Immature natural killer cell (primary cell): ENCODE data around the gene ITPR1. TPM values are rescaled to one million over a fixed set of nuclear protein-coding genes. Genes with fewer than 3 reads are reported as not detected.

Experiments used
- DNase-seq, 3 donors: peaks; one replicate each; pipeline ENCODE4 v3.0.0; 2022; ENCODE audit warnings: mixed read lengths in 1 of 3
- H3K27ac Mint-ChIP-seq, 6 donors: one replicate each; pipeline ENCODE4 v1.8.0; 2020; ENCODE audit warnings: mixed read lengths in 6 of 6, mild to moderate bottlenecking in 5 of 6, inconsistent platforms in 4 of 6, moderate library complexity in 3 of 6
- H3K27me3 Mint-ChIP-seq, 3 donors: one replicate each; pipeline ENCODE4 v1.8.0; 2020 to 2021; ENCODE audit warnings: low read depth in 3 of 3, mild to moderate bottlenecking in 3 of 3, mixed read lengths in 3 of 3, moderate library complexity in 3 of 3, inconsistent platforms in 1 of 3
- H3K36me3 Mint-ChIP-seq, 3 donors: one replicate each; pipeline ENCODE4 v1.8.0; 2020; ENCODE audit warnings: mixed read lengths in 3 of 3, inconsistent platforms in 2 of 3, mild to moderate bottlenecking in 2 of 3
- H3K4me1 Mint-ChIP-seq, 2 donors: one replicate each; pipeline ENCODE4 v1.8.0; 2020; ENCODE audit warnings: inconsistent platforms in 2 of 2, mild to moderate bottlenecking in 2 of 2, mixed read lengths in 2 of 2, moderate library complexity in 1 of 2
- H3K4me3 Mint-ChIP-seq, 5 donors: one replicate each; pipeline ENCODE4 v1.8.0; 2020; ENCODE audit warnings: mild to moderate bottlenecking in 5 of 5, mixed read lengths in 5 of 5, inconsistent platforms in 3 of 5, moderate library complexity in 3 of 5
- H3K9me3 Mint-ChIP-seq, 6 donors: one replicate each; pipeline ENCODE4 v1.8.0; 2020; ENCODE audit warnings: mild to moderate bottlenecking in 6 of 6, mixed read lengths in 6 of 6, inconsistent platforms in 4 of 6, moderate library complexity in 3 of 6
- polyA plus RNA-seq, 3 donors: library from polyadenylated mRNA; unstranded; fragments of 300-500 nt; fragmentation: Illumina TruSeq; gene quantifications; one replicate each; pipeline ENCODE4 v1.2.3, GENCODE V29; 2021

The ITPR1 gene
- polyA plus RNA-seq, 3 donors from 2014 or later: 3.0 to 14.7 (median 7.6) TPM

DNA sequence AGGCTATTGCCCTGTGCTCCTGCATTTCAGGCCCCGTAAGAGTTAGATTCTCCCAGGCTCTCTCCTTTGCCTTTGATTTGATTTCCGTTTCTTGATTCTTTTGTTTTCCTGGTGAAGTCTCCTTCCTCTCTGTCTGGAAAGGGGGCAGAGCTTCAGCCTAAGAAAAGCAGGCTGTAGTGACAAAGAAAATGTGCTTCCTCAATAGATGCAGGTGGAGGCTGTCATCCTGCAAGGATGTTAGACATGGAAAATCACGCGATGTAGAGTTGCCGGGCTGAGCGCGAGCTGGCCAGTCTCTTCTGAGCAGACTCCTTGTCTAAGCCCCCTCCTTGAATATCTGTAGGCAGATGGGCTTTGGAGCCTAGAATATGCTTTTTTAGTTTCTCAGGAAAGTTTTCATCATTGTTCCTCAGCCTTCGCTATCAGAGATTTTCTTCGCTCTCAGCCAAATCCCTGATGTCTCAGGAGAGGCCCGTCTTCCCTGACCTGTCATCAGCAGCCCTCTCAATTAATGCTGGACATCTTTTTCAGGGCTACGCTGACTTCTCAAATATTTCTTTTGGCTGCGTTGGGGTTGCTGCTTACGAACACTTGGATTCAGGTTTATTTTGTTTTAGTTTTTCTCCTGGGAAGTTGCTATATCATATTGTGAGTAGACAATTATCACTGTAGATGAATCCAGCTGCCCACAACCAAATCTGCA is 163.6 kb downstream of the ITPR1 start:
- H3K27ac Mint-ChIP-seq: no peak overlapping the region
- DNase-seq: no peak
- H3K36me3 Mint-ChIP-seq: peaks cover 22 to 58% (median 46%) of the 10 kb centered on the region in 3 donors
- no peaks in the 10 kb centered on the region for H3K27me3 Mint-ChIP-seq
- H3K4me1 Mint-ChIP-seq: no peaks in the 10 kb centered on the region
- no peak overlapping the region for H3K4me3 Mint-ChIP-seq
- no peaks in the 10 kb centered on the region for H3K9me3 Mint-ChIP-seq

DNA sequence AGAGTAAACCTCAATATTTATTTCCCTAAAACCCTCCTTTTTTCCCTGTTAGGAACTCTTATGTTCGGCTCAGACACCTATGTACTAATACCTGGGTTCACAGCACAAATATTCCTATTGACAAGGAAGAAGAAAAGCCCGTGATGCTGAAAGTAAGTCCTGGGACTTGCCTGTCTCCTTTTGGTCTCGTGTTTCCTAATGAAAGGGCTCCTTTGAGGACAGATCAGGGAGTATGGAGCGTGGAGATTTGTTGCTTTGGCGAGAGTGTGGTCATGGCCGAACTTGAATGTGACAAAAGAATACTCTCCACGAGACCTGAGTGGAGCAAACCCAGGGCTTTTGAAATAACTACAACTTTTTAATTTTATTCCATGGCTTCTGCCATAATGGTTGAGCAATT is 167.8 kb downstream of the ITPR1 start:
- no peak for DNase-seq
- peaks cover 28 to 53% (median 38%) of the 10 kb centered on the region in 3 donors for H3K36me3 Mint-ChIP-seq
- H3K27me3 Mint-ChIP-seq: no peaks in the 10 kb centered on the region
- no peaks in the 10 kb centered on the region for H3K4me1 Mint-ChIP-seq
- no peak overlapping the region for H3K4me3 Mint-ChIP-seq
- H3K9me3 Mint-ChIP-seq: no peaks in the 10 kb centered on the region
- H3K27ac Mint-ChIP-seq: no peak overlapping the region

DNA sequence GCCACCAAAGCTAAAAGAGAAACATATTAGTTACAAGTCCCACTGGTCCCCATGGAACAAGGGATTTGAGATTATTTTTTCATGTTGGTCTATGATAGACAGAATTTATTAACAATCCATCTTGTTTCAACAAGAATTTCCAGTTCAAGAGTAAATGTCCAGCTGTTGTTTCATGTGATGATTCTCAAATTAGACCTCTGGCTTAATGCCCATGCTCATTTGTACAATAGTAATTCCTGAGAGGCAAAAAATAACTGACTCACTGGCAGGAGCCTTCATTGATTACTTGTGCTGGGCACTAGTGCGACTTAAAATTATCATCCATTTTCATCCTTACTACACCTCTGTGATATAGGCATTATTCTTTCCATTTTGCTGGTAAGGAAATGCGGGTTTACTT is 171.3 kb downstream of the ITPR1 start:
- Mint-ChIP-seq H3K9me3 (no peaks in the 10 kb centered on the region), H3K36me3 (peaks cover 36 to 70% (median 42%) of the 10 kb centered on the region in 3 donors), H3K4me3 (no peak overlapping the region), H3K27me3 (no peaks in the 10 kb centered on the region), H3K4me1 (peaks cover 0 to 3% of the 10 kb centered on the region in 2 donors), H3K27ac (no peak overlapping the region)
- DNase-seq: no peak

DNA sequence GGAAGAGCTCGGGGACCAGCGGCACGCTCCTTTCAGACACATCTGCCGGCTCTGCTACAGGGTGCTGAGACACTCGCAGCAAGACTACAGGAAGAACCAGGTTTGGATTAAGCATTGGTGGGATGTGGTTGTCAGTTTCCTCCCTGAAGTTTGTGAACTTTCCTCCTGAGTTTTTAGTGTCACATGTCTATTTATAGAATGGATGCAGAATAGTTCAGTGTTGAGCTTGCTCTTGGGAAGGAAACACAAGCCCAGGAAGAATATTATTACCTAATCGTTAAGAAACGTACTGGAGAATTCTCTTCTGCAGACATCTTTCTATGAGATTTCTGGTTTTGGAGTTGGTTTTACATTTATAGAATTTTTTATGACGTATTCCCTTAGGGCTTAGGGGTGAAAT is 172.0 kb downstream of the ITPR1 start:
- peaks cover 44 to 76% (median 49%) of the 10 kb centered on the region in 3 donors for H3K36me3 Mint-ChIP-seq
- peaks cover 0 to 5% of the 10 kb centered on the region in 2 donors for H3K4me1 Mint-ChIP-seq
- no peaks in the 10 kb centered on the region for H3K27me3 Mint-ChIP-seq
- H3K4me3 Mint-ChIP-seq: no peak overlapping the region
- H3K9me3 Mint-ChIP-seq: no peaks in the 10 kb centered on the region
- no peak for DNase-seq
- no peak overlapping the region for H3K27ac Mint-ChIP-seq

DNA sequence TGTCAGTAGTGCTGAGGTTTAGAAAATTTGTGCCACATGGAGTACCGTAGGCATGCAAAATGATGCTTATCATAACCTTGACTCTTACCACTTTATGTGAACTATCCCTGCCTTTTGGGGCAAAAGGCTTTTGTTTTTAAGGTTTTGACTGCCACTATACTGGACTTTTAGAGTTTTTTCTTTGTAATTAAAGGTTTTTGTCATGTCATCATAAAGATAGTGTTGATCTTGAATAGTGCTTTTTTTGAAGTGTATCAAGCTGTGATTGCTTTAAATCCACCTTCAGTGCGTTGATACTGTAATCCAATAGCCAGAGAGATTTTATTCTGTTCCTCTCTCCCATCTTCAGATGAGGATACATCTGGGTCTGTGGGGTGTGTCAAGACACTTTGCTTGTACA is 172.9 kb downstream of the ITPR1 start:
- DNase-seq: no peak
- H3K27ac Mint-ChIP-seq: no peak overlapping the region
- H3K4me3 Mint-ChIP-seq: no peak overlapping the region
- no peaks in the 10 kb centered on the region for H3K9me3 Mint-ChIP-seq
- H3K27me3 Mint-ChIP-seq: peaks cover 0 to under 1% (median 0%) of the 10 kb centered on the region in 3 donors
- peaks cover 0 to 5% of the 10 kb centered on the region in 2 donors for H3K4me1 Mint-ChIP-seq
- H3K36me3 Mint-ChIP-seq: peaks cover 53 to 82% (median 56%) of the 10 kb centered on the region in 3 donors

DNA sequence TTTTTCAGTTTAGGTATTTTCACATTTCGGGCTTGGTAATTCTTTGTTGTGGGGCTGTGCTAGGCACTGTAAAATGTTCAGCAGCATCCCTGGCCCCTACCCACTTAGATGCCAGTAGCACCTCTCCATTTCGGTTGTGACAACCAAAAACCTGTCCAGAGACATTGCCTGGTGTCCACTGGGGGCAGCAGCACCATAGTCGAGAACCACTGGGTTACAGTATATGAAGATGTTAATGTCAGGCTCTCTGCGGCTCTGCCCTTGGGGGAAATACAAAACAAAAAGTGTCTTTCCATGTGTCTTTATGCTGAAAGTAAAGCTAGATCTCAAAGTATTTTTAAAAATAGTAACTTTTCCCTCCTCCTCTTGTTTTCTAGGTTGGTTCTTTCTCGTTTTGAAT is 177.2 kb downstream of the ITPR1 start:
- peaks cover 58 to 86% (median 64%) of the 10 kb centered on the region in 3 donors for H3K36me3 Mint-ChIP-seq
- peaks cover 0 to 5% of the 10 kb centered on the region in 2 donors for H3K4me1 Mint-ChIP-seq
- H3K27me3 Mint-ChIP-seq: peaks cover 0 to 2% (median 0%) of the 10 kb centered on the region in 3 donors
- H3K27ac Mint-ChIP-seq: no peak overlapping the region
- DNase-seq: no peak
- H3K9me3 Mint-ChIP-seq: no peaks in the 10 kb centered on the region
- no peak overlapping the region for H3K4me3 Mint-ChIP-seq

DNA sequence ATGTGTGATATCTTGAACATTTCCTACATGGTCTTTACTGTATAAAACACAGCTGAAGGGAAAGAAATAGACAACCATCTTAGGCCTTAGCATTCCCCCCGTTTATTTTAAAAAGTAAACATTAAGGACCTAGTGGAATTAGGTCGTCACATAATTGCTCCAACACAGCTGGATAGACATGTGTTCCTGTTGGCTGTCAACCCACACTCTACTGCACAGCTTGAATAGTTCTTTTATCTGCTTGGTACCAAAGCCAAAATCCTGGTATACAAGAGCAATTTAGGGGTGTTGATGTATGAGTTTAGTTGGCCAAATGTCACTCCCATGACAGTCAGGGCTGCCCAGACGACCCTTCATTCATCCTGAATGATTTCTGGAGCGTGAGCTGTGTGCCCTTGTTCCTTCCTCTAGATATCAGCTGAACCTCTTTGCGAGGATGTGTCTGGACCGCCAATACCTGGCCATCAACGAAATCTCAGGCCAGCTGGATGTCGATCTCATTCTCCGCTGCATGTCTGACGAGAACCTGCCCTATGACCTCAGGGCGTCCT is 179.7 kb downstream of the ITPR1 start:
- Mint-ChIP-seq H3K27ac (no peak overlapping the region), H3K36me3 (peaks cover 62 to 94% (median 80%) of the 10 kb centered on the region in 3 donors), H3K9me3 (no peaks in the 10 kb centered on the region), H3K4me1 (peaks cover 0 to 5% of the 10 kb centered on the region in 2 donors), H3K4me3 (no peak overlapping the region), H3K27me3 (peaks cover 0 to 2% (median 0%) of the 10 kb centered on the region in 3 donors)
- no peak for DNase-seq

DNA sequence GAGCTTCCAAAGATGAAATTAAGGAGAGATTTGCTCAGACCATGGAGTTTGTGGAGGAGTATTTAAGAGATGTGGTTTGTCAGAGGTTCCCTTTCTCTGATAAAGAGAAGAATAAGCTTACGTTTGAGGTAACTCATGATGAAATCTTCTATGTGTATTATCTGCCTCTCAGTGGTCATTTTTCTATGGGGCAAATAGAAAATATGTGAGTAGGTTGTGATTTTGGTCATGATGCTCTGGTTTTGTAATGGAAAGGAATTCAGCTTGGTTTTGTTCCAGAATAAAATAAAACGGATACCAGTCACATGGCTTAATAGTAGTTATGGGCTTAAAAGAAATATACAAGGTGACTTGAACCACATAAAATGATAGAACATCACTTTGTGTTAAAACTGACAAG is 181.1 kb downstream of the ITPR1 start:
- H3K27me3 Mint-ChIP-seq: peaks cover 0 to 2% (median 0%) of the 10 kb centered on the region in 3 donors
- no peak overlapping the region for H3K4me3 Mint-ChIP-seq
- peaks cover 67 to 95% (median 86%) of the 10 kb centered on the region in 3 donors for H3K36me3 Mint-ChIP-seq
- no peak overlapping the region for H3K27ac Mint-ChIP-seq
- H3K4me1 Mint-ChIP-seq: peaks cover 0 to 4% of the 10 kb centered on the region in 2 donors
- no peak for DNase-seq
- H3K9me3 Mint-ChIP-seq: no peaks in the 10 kb centered on the region

DNA sequence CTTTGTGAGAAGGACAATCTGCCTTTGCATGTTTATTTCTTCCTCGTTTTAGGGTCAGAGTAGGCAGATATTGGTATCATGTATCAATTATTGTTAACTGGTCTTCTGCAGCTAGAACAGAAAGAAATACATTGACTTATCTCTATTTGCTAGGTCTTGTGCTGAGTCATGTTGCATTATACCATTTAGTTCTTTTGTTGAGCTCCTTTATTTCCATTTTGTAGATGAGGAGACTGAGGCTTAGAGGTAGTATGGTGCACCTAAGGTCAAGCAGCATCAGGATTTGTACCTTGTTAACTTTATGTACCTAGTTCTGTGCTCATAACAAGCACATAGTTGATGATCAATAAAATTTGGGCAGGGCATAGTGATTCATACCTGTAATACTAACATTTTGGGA is 182.6 kb downstream of the ITPR1 start:
- DNase-seq: no peak
- Mint-ChIP-seq H3K27me3 (peaks cover 0 to 2% (median 0%) of the 10 kb centered on the region in 3 donors), H3K9me3 (no peaks in the 10 kb centered on the region), H3K4me3 (no peak overlapping the region), H3K36me3 (peaks cover 64 to 86% (median 79%) of the 10 kb centered on the region in 3 donors), H3K4me1 (no peaks in the 10 kb centered on the region), H3K27ac (no peak overlapping the region)

DNA sequence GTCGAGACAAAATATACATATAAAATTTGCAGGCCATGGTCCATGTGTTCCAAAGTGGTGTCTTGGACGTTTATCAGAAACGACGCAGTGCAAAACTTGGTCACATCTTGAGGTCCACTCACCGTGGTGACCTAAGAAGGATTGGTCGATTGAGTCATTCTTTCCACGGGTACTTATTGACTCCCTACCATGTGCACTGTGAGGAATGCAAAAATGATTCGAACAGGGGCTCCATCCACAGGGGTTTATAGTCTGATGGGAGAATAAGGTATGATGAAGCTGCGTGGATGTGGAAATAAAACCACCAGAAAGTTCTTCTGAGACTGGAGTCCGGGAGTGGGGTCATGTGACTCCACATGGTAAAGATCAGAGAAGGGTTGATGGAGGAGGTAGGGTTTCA is 185.2 kb downstream of the ITPR1 start:
- no peak overlapping the region for H3K4me3 Mint-ChIP-seq

DNA sequence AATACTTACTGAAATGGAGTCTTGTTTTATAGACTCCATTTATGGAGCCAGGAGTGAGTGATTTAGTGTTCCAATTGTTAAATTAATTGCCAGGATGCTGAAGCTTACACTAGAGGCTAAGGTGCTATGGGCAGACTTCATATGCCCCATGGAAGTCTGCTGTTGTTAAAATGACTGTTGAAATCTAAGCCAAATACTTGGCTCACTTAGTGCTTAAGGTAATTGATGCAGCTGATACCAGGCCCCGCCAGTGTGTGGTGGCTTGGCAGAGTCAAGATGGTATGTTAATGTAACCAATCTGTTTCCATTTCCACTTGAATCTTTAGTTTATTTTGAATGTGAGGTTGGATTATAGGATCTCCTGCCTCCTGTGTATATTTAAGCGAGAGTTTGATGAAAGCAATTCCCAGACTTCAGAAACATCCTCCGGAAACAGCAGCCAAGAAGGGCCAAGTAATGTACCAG is 187.1 kb downstream of the ITPR1 start:
- DNase-seq: no peak
- H3K9me3 Mint-ChIP-seq: no peaks in the 10 kb centered on the region
- H3K27me3 Mint-ChIP-seq: peaks cover 0 to 2% (median 0%) of the 10 kb centered on the region in 3 donors
- H3K4me3 Mint-ChIP-seq: no peak overlapping the region
- H3K36me3 Mint-ChIP-seq: peaks cover 56 to 67% (median 66%) of the 10 kb centered on the region in 3 donors
- H3K27ac Mint-ChIP-seq: no peak overlapping the region
- peaks cover 18 to 30% of the 10 kb centered on the region in 2 donors for H3K4me1 Mint-ChIP-seq

More for the DNA sequence above, 185.2 kb downstream of the ITPR1 start:
- Mint-ChIP-seq H3K27me3 (no peaks in the 10 kb centered on the region), H3K9me3 (no peaks in the 10 kb centered on the region), H3K4me1 (peaks cover 5 to 11% of the 10 kb centered on the region in 2 donors), H3K27ac (no peak overlapping the region), H3K36me3 (peaks cover 59 to 78% (median 75%) of the 10 kb centered on the region in 3 donors)
- DNase-seq: no peak

DNA sequence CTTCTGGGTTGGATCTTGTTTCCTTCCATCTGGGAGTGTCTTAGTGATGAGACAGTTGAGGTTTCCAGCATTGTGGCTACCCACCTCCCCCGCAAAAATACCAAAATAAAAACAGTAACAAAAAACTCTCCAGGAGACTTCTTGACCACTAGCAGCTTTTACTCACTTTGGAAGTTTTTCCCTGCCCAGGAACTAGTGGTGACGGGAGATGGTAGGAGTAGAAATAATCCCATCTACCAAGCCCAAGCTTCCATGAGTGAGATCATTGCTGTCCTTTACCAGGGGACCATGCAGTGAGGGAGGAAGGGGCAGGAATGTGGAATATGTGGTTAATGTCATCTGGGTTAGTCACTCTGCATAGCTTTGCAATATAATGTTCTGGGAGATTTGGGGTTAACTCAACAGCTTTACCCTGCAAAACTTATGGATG is 187.7 kb downstream of the ITPR1 start:
- no peak for DNase-seq

DNA sequence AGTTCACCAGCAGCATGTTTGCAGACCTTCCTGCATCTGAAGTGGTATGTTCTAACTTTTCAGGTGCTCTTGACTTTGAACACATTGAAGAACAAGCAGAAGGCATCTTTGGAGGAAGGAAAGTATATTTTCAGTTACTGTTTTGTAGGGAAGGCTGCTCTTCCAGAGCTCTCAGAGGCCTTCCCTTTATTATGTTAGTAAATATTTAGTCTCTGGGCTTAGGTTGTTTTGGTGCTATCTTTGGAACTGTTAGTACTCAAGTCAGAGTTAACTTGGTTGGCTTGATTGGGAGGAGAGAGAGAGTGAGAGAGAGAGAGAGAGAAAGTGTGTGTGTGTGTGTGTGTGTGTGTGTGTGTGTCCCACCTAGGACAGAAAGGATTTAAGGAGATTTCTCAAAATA is 188.2 kb downstream of the ITPR1 start:
- H3K9me3 Mint-ChIP-seq: no peaks in the 10 kb centered on the region
- H3K4me1 Mint-ChIP-seq: peaks cover 19 to 32% of the 10 kb centered on the region in 2 donors
- no peak for DNase-seq
- H3K27ac Mint-ChIP-seq: peak overlapping the region in 1 of 6 donors; percentile 43
- H3K27me3 Mint-ChIP-seq: peaks cover 0 to 2% (median 0%) of the 10 kb centered on the region in 3 donors
- H3K36me3 Mint-ChIP-seq: peaks cover 57 to 67% (median 64%) of the 10 kb centered on the region in 3 donors
- H3K4me3 Mint-ChIP-seq: no peak overlapping the region

More for the DNA sequence above, 187.7 kb downstream of the ITPR1 start:
- H3K4me3 Mint-ChIP-seq: no peak overlapping the region
- peaks cover 60 to 67% (median 64%) of the 10 kb centered on the region in 3 donors for H3K36me3 Mint-ChIP-seq
- peaks cover 19 to 32% of the 10 kb centered on the region in 2 donors for H3K4me1 Mint-ChIP-seq
- H3K27me3 Mint-ChIP-seq: peaks cover 0 to 2% (median 0%) of the 10 kb centered on the region in 3 donors
- H3K9me3 Mint-ChIP-seq: no peaks in the 10 kb centered on the region
- no peak overlapping the region for H3K27ac Mint-ChIP-seq

DNA sequence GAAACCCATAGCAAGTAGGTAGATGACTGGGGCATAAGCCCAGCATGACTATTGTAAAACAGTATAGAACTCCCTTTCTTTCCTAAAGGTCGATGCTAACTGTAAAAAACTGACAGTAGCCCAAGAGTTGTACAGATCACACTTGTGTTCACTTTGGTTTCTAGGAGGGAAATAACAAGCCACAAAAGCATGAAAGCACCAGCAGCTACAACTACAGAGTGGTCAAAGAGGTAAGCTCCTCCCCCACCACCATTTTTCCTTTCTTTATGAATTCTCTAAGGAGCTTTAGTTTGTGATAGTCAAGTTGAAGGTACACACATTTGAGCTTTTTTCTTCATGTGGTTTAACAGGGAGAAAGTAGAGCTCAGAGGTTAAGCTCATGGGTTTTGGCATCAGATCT is 191.0 kb downstream of the ITPR1 start:
- H3K27ac Mint-ChIP-seq: peak overlapping the region; percentile 25 to 73 (median 52)
- H3K27me3 Mint-ChIP-seq: peaks cover 0 to 4% (median 0%) of the 10 kb centered on the region in 3 donors
- peak overlapping the region; percentile 10 to 62 (median 38) for H3K4me3 Mint-ChIP-seq
- DNase-seq: peak; percentile 30 to 48 (median 38)
- peaks cover 19 to 32% of the 10 kb centered on the region in 2 donors for H3K4me1 Mint-ChIP-seq
- no peaks in the 10 kb centered on the region for H3K9me3 Mint-ChIP-seq
- peaks cover 54 to 64% (median 60%) of the 10 kb centered on the region in 3 donors for H3K36me3 Mint-ChIP-seq
